Tibial nerve (tissue), 4 donors: ENCODE data around the gene HHLA2.

Experiments
- EP300 ChIP-seq, 2 donors: sonication (generic); formaldehyde crosslinking; IDR thresholded peaks; one replicate each; pipeline ENCODE4 v1.6.1; 2017; ENCODE audit warnings: antibody characterized with exemption in 2 of 2, mild to moderate bottlenecking in 1 of 2
- POLR2A ChIP-seq, 2 donors: fragments of 450-650 bp; IDR thresholded peaks; one replicate each; pipeline ENCODE4 v1.6.1; 2017; ENCODE audit warnings: antibody characterized with exemption in 2 of 2, mild to moderate bottlenecking in 2 of 2, moderate library complexity in 2 of 2
- TF ChIP-seq, protein P1 (sequence below), 5 experiments: fragments of 200-600 bp in 3 of 5; fragments of 450-650 bp in 2 of 5; sonication (generic) in 3 of 5; IDR thresholded peaks; one replicate each; pipeline ENCODE4 v1.5.1; 2016 to 2019; ENCODE audit warnings: antibody characterized with exemption in 5 of 5, mild to moderate bottlenecking in 3 of 5, moderate library complexity in 2 of 5

DNA sequence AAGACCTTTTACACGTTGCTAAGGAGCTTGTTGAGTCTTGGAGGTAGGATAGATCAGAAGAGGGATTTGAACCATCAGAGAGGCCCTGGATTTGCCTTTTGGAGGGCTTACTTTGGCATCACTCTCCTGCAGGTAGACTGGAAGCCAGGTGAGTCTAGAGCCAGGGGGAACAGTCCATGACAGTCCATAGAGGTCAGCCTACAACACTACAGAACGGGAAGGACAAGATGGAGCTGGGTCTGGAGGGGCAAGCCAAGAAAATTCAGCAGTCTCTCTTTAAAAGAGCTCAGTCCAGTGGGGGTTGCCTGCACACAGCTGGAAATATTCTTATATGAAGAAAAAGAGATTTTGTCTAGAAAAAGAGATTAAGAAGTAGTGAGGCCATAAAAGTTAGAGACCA, 60.7 kb downstream of the HHLA2 start:
- no peak for TF ChIP-seq EP300 (IDR thresholded peaks at IDR 0.05)
- TF ChIP-seq, protein P1, sequence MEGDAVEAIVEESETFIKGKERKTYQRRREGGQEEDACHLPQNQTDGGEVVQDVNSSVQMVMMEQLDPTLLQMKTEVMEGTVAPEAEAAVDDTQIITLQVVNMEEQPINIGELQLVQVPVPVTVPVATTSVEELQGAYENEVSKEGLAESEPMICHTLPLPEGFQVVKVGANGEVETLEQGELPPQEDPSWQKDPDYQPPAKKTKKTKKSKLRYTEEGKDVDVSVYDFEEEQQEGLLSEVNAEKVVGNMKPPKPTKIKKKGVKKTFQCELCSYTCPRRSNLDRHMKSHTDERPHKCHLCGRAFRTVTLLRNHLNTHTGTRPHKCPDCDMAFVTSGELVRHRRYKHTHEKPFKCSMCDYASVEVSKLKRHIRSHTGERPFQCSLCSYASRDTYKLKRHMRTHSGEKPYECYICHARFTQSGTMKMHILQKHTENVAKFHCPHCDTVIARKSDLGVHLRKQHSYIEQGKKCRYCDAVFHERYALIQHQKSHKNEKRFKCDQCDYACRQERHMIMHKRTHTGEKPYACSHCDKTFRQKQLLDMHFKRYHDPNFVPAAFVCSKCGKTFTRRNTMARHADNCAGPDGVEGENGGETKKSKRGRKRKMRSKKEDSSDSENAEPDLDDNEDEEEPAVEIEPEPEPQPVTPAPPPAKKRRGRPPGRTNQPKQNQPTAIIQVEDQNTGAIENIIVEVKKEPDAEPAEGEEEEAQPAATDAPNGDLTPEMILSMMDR (IDR thresholded peaks at IDR 0.05): no peak
- TF ChIP-seq POLR2A (IDR thresholded peaks at IDR 0.05): no peak
